ENCODE results near the gene SGCE. TPM values are rescaled to one million over a fixed set of nuclear protein-coding genes. Genes with fewer than 3 reads are reported as not detected.

SGCE gene
- total RNA-seq, 1 experiment from 2014 or later, result 49.2 TPM

- intact Hi-C loops (cut with micrococcal nuclease; ENCODE audit: unreplicated experiment), result no loop called here
- Histone ChIP-seq H3K36me3 (ENCODE audit: insufficient read depth, low read length, poor library complexity, severe bottlenecking) (no peaks in the 10 kb centered on the region), H3K4me3 (ENCODE audit: low read depth, low read length, poor library complexity, severe bottlenecking) (no peak overlapping the region), H3K27ac (ENCODE audit: low read depth, low read length, poor library complexity, severe bottlenecking) (no peak overlapping the region), H3K27me3 (replicated peaks; ENCODE audit: insufficient read depth, low read depth, low read length, poor library complexity) (no peaks in the 10 kb centered on the region), H3K4me1 (ENCODE audit: insufficient read depth, low read length, poor library complexity, severe bottlenecking) (no peaks in the 10 kb centered on the region), H3K9me3 (ENCODE audit: low read depth, low read length, poor library complexity, severe bottlenecking) (no peaks in the 10 kb centered on the region)
- no peak for DNase-seq (ENCODE audit: low spot score)
- no TSS peak for BruUV-seq (replicated peaks)
- no peak for TF ChIP-seq EZH2 (IDR thresholded peaks at IDR 0.05; ENCODE audit: borderline replicate concordance, low read depth, low read length, poor library complexity, severe bottlenecking)
- TF ChIP-seq CTCF (conservative IDR thresholded peaks at IDR 0.05; ENCODE audit: low read depth, low read length), result no peak
- ChIA-PET POLR2A (ENCODE audit: low non-redundant PET) (no interaction called here), CTCF (no interaction called here)
Observed at GRCh38 chr7:94588075-94588474, 67.9 kb downstream of the SGCE start.

GRCh38 chr7:94584113-94584512, 71.8 kb downstream of the SGCE start:
- no peak for DNase-seq (ENCODE audit: low spot score)
- TF ChIP-seq CTCF (conservative IDR thresholded peaks at IDR 0.05; ENCODE audit: low read depth, low read length), result no peak
- Histone ChIP-seq H3K36me3 (ENCODE audit: insufficient read depth, low read length, poor library complexity, severe bottlenecking) (no peaks in the 10 kb centered on the region), H3K4me1 (ENCODE audit: insufficient read depth, low read length, poor library complexity, severe bottlenecking) (no peaks in the 10 kb centered on the region), H3K27me3 (replicated peaks; ENCODE audit: insufficient read depth, low read depth, low read length, poor library complexity) (no peaks in the 10 kb centered on the region), H3K27ac (ENCODE audit: low read depth, low read length, poor library complexity, severe bottlenecking) (no peak overlapping the region), H3K9me3 (ENCODE audit: low read depth, low read length, poor library complexity, severe bottlenecking) (no peaks in the 10 kb centered on the region), H3K4me3 (ENCODE audit: low read depth, low read length, poor library complexity, severe bottlenecking) (no peak overlapping the region)
- intact Hi-C loops (cut with micrococcal nuclease; ENCODE audit: unreplicated experiment), result no loop called here
- ChIA-PET POLR2A (ENCODE audit: low non-redundant PET) (no interaction called here), CTCF (no interaction called here)
- no TSS peak for BruUV-seq (replicated peaks)

- intact Hi-C loops (cut with micrococcal nuclease; ENCODE audit: unreplicated experiment), result no loop called here
- POLR2A ChIA-PET (ENCODE audit: low non-redundant PET), result no interaction called here
Observed at GRCh38 chr7:94580601-94581000, 75.3 kb downstream of the SGCE start.

More at GRCh38 chr7:94580601-94581000, 75.3 kb downstream of the SGCE start:
- BruUV-seq (replicated peaks), result no TSS peak
- CTCF ChIA-PET, result no interaction called here
- Histone ChIP-seq H3K27ac (ENCODE audit: low read depth, low read length, poor library complexity, severe bottlenecking) (no peak overlapping the region), H3K9me3 (ENCODE audit: low read depth, low read length, poor library complexity, severe bottlenecking) (peaks cover 4% of the 10 kb centered on the region), H3K4me3 (ENCODE audit: low read depth, low read length, poor library complexity, severe bottlenecking) (no peak overlapping the region), H3K27me3 (replicated peaks; ENCODE audit: insufficient read depth, low read depth, low read length, poor library complexity) (no peaks in the 10 kb centered on the region), H3K36me3 (ENCODE audit: insufficient read depth, low read length, poor library complexity, severe bottlenecking) (no peaks in the 10 kb centered on the region), H3K4me1 (ENCODE audit: insufficient read depth, low read length, poor library complexity, severe bottlenecking) (no peaks in the 10 kb centered on the region)
- TF ChIP-seq EZH2 (IDR thresholded peaks at IDR 0.05; ENCODE audit: borderline replicate concordance, low read depth, low read length, poor library complexity, severe bottlenecking), result no peak
- no peak for TF ChIP-seq CTCF (conservative IDR thresholded peaks at IDR 0.05; ENCODE audit: low read depth, low read length)
- no peak for DNase-seq (ENCODE audit: low spot score)

Data from A673 (cell line).